GM18499 (cell line): ENCODE data around the gene UCK1.
"Not testable (repeated sequence)": the region's sequence is repeated elsewhere in the genome, so short reads cannot be mapped to it uniquely, and the experiment has no call there.

Experiments used
- ATAC-seq: cut with Tn5 transposase; IDR thresholded peaks from one replicate; pipeline ENCODE4 v1.9.1; 2021; ENCODE audit warnings: moderate number of reproducible peaks; ENCODE audit not compliant: insufficient read depth, unreplicated experiment

UCK1 gene

DNA sequence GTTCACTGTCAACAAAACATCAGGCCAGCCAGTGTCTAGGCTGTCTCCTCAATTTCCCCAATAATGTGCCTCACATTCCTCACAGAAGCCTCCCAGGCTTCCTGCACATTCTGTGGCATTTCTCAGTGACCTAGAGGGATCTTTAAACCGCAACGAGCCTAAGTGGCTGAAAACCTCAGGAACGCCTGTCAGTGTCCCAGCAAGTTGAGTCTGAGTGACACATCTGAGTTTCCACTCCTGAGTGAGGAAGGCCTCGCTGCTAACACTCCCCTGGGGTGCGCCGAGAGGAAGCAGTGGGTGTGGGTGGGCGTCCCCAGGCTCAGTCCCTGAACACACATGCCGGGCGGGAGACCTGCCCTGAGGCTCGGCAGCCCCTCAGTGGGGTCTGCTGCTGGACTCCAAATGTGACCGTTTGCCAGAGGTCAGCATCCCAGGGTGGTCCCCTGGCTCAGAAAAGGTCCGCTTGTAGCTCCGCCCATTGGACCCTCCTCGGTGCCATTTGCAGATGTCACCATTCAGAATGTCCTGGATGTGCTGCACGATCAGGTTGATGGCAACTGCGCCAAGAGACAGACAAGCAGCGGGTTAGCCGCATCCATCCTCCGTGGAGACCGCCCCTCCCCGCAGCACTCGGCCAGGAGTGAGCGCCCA, 6.3 kb downstream of the UCK1 start:
- ATAC-seq = no peak

DNA sequence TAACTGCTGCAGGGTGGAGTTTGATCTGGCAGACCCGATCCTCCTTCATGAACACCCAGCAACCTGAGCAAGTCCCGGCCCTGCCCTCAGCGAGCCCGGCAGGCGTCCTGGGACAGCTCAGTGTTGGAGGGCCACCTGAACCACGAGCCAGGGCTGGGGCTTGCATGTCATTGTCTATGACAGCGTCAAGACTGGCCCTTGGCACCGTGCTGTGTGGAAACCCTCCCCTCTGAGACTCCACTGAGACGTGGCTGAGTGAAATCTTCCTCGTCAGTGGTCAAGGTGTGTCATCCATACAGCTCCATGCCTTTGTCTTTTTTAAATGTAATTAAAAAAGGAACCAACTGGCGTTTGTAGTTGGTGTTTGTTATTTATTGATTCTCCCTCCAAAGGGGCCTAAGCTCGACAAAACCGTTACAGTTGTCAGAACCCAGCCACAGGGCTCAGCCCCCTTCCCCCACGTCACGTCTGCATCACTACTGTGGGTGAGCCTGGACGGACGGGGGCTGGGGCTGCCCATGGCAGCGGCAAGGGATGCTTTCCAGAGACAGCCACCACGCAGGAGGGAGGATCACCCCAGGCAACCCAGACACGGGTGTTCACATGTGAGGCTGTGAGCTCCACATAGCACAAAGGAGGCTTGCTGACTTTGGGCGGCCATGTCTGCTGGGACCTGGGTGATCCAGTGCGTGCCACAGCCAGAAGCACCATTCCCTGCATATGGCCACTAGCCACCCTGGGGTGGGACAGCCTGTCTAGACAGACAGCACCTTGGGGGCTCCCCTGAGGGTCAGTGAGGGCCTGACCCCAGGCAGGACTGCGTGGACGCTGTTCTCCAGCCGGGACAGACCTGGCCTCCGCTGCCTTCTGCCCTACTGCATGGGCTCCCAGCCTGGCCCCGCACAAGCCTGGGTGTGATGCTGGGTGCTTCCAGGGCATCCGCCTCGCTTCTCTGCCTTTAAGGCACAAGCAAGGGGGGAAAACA, 7.3 kb downstream of the UCK1 start:
- no peak for ATAC-seq

DNA sequence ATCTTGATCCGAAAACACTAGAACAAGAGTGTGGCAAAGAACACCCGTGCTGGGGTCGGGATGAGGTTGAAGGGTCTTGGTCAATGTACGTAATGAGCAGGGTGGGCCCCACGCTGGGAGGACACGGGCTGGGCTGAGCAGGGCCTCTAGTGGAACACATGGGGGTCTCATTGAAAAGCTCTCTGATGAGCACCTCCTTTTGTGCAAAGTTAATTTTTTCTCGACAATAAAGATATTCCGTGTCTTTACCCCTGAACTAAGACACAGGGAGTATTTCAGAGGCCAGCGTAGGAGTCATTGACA, 8.0 kb downstream of the UCK1 start:
- no peak for ATAC-seq

DNA sequence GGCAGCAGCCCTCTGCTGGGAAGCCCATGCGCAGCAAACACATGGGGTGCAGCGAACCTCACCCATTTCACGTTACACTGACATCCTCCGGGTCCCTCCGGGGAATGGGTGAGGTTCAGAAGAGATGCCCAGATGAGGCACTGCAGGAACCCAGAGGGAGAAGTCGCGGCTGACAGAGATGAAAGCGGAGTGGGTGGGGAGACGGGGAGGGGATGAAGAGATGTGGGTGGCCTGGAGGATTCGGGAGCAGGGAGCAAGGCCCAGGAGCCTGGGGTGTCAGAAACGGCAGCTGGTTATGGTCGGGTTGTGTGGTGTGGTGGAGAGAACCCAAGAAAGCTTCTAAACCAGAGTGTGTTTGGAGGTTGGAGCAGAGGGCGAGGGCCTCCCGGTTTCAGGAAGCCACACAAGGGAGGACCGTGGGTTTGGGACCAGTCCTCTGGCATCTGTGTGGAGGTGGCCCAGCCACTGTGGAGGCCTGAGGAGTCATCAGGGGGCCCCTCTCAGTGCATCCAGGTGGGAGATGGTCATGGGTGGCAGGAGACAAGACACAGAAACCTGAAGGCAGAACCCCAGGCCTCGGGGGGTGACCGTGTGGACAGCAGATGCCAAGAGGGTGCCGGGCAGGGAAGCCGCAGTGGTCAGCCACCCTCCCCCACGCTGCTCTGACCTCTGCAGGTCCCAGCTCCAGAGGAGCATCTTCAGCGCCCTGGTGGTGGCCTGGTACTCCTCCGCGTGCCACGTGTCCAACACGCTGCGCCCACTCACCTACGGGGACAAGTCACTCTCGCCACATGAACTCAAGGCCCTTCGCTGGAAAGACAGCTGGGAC, 8.6 kb downstream of the UCK1 start:
- no peak for ATAC-seq

DNA sequence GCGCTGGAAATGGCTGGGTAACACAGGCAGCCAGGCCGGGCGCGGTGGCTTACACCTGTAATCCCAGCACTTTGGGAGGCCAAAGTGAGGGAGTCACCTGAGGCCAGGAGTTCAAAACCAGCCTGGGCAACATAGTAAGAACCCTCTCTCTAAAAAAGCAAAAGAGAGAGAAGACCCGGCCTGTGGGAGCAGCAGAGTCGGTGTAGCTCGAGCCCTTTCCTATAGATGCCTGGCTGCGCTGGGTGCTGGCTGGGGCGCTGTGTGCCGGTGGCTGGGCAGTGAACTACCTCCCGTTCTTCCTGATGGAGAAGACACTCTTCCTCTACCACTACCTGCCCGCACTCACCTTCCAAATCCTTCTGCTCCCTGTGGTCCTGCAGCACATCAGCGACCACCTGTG, 9.2 kb downstream of the UCK1 start:
- no peak for ATAC-seq

DNA sequence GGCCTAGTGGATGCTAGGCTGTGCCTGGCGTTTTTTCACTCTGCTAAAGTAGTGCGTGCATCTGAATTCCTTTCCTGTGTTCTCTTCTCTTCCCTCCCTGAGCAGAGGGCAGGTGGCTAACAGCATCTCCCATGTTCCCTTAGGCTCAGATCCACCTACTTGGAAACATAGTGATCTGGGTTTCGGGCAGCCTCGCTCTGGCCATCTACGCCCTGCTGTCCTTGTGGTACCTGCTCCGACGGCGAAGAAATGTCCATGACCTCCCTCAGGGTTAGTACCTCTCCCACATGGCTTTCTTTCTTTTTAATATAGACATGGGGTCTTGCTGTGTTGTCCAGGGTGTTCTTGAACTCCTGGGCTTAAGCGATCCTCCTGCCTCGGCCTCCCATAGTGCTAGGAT, 9.9 kb downstream of the UCK1 start:
- ATAC-seq = no peak

DNA sequence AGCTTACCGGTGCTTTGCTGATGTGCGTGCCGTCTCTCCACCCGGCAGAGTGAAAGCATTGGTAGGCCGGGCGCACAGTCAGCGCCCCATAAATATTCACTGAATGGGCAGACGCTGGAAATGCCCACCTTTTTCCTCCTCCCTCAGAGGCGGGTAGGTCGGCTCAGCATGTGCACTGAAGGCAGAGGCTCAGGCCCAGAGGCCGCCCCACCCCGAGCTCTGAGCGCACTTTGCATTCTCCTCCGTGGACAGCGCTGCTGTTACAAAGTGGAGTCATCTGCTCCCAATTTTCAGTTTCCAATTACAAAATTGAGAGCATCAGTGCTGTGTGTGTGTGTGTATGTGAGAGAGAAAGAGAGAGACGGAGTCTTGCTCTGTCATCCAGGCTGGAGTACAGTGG, 10.6 kb downstream of the UCK1 start:
- ATAC-seq = no peak

DNA sequence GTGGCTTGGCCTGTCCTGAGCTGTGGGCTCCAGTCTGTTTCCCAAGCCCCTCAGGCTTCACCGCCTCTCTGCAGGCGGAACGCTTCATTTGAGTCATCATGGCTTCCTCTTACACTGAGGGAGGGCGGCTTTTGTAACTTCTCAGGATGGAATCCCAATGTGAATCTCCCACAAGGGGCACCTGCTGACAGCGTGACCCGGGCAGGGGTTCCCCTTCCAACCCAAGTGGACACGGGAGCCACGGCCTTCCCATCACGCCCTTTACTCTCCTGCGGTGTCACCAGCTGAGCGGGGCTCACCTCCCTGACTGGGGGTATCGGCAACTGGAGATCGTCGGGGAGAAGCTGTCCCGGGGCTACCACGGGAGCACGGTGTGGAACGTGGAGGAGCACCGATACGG, 12.5 kb downstream of the UCK1 start:
- no peak for ATAC-seq

DNA sequence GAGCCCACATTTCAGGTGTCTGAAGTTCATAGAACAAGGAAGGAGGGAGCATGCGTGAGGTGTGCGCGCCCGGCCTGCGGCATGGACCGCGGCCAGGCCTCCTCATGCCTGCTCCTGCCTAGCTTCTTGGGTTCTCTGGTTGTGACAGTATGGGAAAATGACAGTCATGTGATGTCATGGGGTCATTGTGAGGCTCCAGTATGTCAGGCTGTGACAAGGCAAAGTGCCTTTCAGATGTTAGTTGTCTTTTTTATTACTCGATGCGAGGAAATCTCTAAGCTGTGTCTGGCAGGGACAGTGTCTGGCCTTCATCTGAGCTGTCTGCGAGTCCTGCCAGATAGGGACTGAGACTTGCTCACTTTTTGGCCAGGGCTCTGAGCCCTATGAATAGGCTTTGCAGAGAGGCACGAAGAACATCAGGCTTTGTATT, 13.3 kb downstream of the UCK1 start:
- ATAC-seq = no peak

DNA sequence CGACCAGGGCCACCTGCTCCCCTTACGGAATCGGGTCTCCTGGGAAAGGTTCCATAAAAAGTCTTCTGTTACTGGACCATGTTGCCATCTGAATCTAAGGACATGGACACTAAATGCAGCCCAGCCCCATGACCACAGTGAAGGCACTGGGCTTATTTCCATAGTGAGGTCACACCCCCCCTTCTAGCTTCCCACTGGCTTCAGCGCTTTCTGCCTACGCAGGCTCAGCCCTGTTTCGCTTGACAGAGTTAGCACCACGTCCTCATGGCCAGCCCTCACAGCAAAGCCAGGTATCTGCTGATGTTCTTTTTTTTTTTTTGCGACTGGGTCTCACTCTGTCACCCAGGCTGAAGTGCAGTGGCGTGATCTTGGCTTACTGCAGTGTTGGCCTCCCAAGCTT, 14.1 kb downstream of the UCK1 start:
- ATAC-seq = no peak

DNA sequence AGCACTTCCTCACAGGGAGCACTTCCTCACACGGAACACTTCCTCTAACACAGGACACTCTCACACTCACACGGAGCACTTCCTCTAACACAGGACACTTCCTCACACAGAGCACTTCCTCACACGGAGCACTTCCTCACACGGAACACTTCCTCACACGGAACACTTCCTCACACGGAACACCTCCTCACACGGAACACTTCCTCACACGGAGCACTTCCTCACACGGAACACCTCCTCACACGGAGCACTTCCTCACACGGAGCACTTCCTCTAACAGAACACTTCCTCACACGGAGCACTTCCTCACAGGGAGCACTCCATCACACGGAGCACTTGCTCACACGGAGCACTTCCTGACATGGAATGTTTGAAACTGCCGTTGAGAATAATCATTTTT, 15.0 kb downstream of the UCK1 start:
- no peak for ATAC-seq

DNA sequence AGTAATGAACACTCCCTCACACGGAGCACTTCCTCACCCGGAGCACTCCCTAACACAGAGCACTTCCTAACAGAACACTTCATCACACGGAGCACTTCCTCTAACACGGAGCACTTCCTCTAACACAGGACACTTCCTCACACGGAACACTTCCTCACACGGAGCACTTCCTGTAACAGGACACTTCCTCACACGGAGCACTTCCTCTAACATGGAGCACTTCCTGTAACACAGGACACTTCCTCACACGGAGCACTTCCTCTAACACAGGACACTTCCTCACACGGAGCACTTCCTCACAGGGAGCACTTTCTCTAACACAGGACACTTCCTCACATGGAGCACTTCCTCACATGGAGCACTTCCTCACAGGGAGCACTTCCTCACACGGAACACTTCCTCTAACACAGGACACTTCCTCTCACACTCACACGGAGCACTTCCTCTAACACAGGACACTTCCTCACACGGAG, 15.5 kb downstream of the UCK1 start:
- ATAC-seq = not testable (repeated sequence)

DNA sequence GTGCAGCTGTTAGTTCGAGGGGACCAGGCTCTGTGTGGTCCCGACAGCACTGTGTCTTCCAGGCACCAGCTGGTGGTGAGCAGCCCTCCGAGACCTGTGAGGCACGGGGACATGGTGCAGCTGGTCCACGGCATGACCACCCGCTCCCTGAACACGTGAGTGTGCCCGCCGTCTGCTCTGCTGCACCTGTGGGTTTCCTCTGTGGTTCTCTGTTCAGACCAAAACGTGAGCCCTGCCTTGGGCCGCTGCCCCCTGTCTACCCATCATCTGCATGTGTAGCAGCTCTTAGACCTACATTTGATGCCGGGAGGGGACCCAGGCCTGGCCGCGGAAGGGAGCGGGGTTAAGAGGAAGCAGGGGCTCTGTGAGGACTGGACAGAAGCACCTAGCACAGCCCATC, 17.9 kb downstream of the UCK1 start:
- ATAC-seq = no peak

DNA sequence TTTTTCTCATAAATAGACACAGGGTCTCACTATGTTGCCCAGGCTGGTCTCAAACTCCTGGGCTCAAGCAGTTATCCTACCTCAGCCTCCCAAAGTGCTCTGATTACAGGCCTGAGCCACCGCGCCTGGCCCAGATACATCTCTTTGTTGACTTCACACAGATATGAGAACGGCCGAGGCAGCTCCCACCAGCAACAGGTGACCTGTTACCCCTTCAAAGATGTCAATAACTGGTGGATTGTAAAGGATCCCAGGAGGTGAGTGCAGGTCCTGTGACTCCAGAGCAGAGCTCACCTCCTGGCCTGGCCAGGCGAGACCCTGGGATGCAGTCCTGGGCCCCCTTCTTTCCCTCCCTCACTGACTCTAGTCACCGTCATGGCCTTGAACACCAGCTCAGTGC, 19.2 kb downstream of the UCK1 start:
- no peak for ATAC-seq

DNA sequence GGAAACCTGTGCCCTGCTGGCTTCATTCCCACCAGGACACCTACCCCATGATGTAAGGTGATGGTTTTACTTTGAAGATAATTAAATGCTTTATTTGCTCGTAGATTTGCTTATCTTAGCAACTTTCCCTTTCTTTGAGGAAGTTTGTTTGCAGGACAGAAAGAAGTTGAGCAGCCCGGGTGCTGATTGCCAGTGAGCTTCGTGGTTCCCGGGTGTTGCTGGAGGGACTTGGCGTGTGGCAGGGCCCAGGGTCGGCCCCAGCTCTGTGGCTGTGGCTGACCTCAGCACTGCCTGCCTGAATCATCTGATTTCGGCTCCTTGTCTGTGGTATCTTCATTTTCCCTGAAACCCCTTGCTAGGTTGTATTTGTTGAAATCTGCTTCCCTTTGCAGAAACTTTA, 19.6 kb downstream of the UCK1 start:
- ATAC-seq = no peak

DNA sequence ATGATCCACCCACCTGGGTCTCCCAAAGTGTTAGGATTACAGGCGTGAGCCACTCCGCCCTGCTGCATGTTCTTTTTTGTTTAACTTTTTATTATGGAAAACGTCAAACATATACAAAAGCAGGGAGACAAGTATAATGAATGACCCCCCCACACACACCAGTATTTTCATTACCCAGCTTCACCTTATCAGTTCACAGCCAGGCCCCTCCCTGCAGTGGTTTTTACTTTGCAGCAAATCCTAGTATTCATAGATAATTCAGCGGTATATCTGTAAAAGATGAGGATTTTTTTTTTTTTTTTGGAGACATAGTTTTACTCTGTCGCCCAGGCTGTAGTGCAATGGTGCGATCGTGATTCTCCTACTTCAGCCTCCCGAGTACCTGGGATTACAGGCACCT, 26.1 kb downstream of the UCK1 start:
- no peak for ATAC-seq

DNA sequence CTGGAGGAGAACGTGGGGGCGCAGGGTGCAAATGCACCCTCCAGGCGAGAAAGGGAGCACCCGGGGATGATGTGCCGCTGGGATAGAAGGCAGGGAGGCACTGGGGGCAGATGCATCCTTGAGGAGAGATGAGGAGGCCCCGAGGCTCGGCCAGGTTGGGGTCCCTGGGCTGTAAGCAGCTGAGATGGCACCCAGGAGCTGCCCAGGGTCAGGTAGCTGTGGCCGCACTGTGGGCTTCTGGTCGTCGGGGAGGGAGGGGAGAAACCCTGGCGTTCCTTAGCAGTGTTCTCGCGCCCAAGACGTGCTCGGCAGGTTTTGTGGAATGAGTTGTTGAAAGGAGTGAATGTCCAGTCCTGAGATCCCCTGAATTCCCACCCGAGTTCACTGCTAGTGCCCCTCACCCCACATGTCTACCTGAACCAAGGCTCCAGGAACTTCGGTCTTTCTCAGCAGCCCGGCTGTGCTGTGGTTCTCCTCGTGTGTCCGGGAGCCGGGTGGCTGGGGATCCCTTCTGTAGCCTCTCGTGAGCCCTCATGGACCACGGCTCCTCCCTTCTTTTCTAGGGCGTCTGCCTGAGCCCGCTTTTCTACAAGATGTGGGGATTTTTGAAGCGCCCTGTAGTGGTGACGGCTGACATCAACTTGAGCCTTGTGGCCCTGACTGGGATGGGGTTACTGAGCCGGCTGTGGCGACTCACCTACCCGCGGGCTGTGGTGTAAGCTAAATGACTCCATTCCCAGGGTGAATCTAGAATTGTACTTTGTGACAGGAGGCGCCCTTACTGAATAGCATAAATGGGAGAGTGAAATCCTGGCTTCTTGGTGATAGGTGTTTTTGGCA, 27.2 kb downstream of the UCK1 start:
- no peak for ATAC-seq

DNA sequence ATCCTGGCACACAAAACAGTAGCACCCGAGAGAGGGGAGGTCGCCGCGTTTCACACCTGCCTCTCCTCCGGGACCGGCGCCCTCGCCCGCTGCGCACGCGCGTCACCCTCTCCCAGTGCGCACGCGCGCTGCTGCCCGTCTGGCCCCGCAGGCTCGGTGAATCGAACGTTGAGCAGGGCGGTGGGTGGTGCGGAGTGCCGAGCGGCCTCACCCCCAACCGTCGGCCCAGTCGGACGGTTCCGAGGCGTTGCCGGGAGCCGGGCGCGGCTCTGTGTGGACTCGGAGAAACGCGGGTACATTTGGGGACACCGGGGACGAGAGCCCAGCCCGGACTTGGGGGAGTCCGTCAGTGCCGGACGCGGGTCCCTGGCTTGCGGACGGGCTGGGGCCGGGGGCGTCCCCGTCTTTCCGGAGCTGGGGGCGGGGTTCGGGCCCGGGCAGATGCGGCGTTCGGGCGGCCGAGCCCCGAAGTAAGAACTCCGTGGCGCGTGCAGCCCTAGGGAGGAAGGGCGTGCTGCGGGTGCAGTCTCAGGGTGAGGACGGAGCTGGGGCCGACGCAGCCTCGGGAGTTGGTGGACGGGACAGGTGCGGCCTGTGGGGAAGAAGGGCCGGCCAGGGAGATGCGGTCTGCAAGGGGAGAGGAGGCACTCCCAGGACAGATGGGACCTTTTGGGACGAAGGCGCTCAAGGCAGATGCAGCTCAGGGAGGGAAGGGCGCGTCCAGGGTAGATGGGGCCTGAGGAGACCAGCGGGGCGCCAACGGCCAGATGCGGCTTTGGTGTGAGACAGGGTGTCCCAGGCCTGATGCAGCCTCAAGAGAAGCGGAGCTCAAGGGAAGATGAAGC, 28.1 kb downstream of the UCK1 start, which contains the start of gene POMT1:
TSS of gene POMT1 (plus strand) at position 138 of the 845 bp plus-strand sequence. CDS start 1,301 bp downstream, outside the sequence.
- ATAC-seq = no peak

DNA sequence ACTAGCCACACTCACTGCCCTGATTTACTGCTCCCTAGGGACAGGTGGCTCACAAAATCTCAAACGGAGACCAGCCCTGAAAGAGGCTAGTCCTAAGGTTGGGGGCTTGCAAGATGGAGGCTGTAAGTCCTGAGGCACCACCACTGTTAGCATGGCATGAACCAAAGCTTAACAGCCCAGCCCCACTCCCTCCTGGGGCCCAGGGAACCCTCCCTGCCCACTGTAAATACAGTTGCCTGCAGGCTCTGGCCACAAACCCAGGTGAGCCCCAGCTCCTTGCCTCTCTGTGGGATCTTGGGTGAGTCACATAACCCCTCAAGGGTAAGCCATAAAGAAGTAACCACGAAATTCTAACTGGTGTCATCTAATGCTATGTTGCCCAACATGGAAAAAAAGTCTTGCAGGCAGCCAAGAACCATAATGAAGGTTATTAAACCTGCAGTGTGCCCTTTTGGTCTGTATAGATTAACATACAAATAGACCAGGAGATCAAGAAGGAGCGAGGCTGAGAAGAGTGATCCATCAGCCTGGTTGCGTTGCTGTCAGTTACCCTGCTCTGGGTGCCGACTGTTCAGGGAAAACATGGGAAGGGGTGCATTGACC, 30.0 kb downstream of the UCK1 start:
- ATAC-seq = no peak
